Mesendoderm (in vitro differentiated cells): ENCODE measurements around the gene L2HGDH.

Source experiments
- DNase-seq: peaks from one replicate; pipeline ENCODE4 v3.0.0; 2013
- H2AK5ac ChIP-seq: 2 replicates; pipeline ENCODE4 v1.6.1; 2013; ENCODE audit warnings: low read length, inconsistent platforms
- H2BK120ac ChIP-seq: 2 replicates; pipeline ENCODE4 v1.6.1; 2013; ENCODE audit warnings: low read depth, mild to moderate bottlenecking, low read length, moderate library complexity, mixed read lengths
- H2BK15ac ChIP-seq: replicated peaks from 2 replicates; pipeline ENCODE4 v1.6.1; 2013; ENCODE audit warnings: low read depth, mild to moderate bottlenecking, moderate library complexity
- H2BK5ac ChIP-seq: 2 replicates; pipeline ENCODE4 v1.6.1; 2013; ENCODE audit warnings: low read length, inconsistent platforms
- H3K18ac ChIP-seq: 2 replicates; pipeline ENCODE4 v1.6.1; 2013; ENCODE audit warnings: mild to moderate bottlenecking, low read length, mixed read lengths
- H3K23ac ChIP-seq: one replicate; pipeline ENCODE4 v1.6.1; 2013; ENCODE audit warnings: low read length
- H3K27ac ChIP-seq: 2 replicates; pipeline ENCODE4 v1.5.1; 2013; ENCODE audit warnings: low read depth, mild to moderate bottlenecking, inconsistent platforms, low read length, moderate library complexity
- H3K27me3 ChIP-seq: 2 replicates; pipeline ENCODE4 v1.6.1; 2013; ENCODE audit warnings: low read length, control low read depth, mild to moderate bottlenecking, inconsistent platforms; ENCODE audit not compliant: insufficient read depth, poor library complexity
- H3K36me3 ChIP-seq: 2 replicates; pipeline ENCODE4 v1.6.1; 2013; ENCODE audit warnings: low read length, inconsistent platforms; ENCODE audit not compliant: control insufficient read depth, insufficient read depth
- H3K4ac ChIP-seq: one replicate; pipeline ENCODE4 v1.6.1; 2013; ENCODE audit warnings: low read depth, mild to moderate bottlenecking, low read length, moderate library complexity
- H3K4me1 ChIP-seq: 2 replicates; pipeline ENCODE4 v1.6.1; 2013; ENCODE audit warnings: low read depth, low read length, inconsistent platforms; ENCODE audit not compliant: control insufficient read depth
- H3K4me2 ChIP-seq: 2 replicates; pipeline ENCODE4 v1.6.1; 2013; ENCODE audit warnings: low read length
- H3K4me3 ChIP-seq: 2 replicates; pipeline ENCODE4 v1.5.1; 2013; ENCODE audit warnings: mild to moderate bottlenecking, low read length
- H3K56ac ChIP-seq: one replicate; pipeline ENCODE4 v1.6.1; 2013; ENCODE audit warnings: low read length
- H3K79me1 ChIP-seq: 2 replicates; pipeline ENCODE4 v1.6.1; 2013; ENCODE audit warnings: low read length, inconsistent platforms
- H3K79me2 ChIP-seq: 2 replicates; pipeline ENCODE4 v1.6.1; 2013; ENCODE audit warnings: mild to moderate bottlenecking, low read length; ENCODE audit not compliant: control insufficient read depth, insufficient read depth
- H3K9ac ChIP-seq: 2 replicates; pipeline ENCODE4 v1.6.1; 2013; ENCODE audit warnings: low read length, inconsistent platforms
- H4K5ac ChIP-seq: one replicate; pipeline ENCODE4 v1.6.1; 2013; ENCODE audit warnings: low read length
- H4K8ac ChIP-seq: one replicate; pipeline ENCODE4 v1.6.1; 2013; ENCODE audit warnings: low read depth, mild to moderate bottlenecking, control low read depth, low read length, moderate library complexity
- WGBS: extraction: QIAGEN DNeasy Blood & Tissue Kit; methylation state at CpG from one replicate; pipeline ENCODE4 v1.1.7; 2013; ENCODE audit warnings: low lambda C conversion rate, missing lambda C conversion rate; ENCODE audit not compliant: insufficient coverage; ENCODE audit errors: extremely low coverage; 5-methylcytosine and 5-hydroxymethylcytosine counted together

The L2HGDH gene

DNA sequence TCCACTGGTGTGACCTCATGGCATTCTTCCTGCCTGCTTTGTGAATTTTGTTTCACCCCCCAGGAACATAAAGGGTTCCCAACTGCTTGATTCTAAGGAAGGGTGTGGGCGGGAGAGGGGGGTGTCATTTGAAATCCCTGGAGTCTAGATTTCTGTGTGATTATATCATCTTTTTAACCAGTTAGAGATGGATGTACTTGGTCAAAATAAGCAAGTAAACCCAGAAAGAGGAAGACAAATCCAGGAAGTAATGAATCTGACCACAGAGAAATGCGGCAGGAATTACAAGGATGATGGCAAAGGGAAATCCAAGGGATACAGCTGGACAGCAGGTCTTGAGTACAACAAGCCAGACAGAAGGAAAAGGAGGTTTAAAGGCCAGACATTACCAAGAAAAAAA, 38.9 kb upstream of the L2HGDH start:
- Histone ChIP-seq H2AK5ac (no peak overlapping the region), H2BK120ac (no peak overlapping the region), H4K5ac (no peak overlapping the region), H3K4me3 (no peak overlapping the region), H3K36me3 (no peaks in the 10 kb centered on the region), H3K4me2 (no peak overlapping the region), H2BK5ac (no peak overlapping the region), H3K56ac (no peak overlapping the region), H3K4me1 (no peaks in the 10 kb centered on the region), H4K8ac (no peak overlapping the region), H3K23ac (no peak overlapping the region), H3K4ac (no peak overlapping the region), H3K9ac (no peak overlapping the region), H3K27ac (no peak overlapping the region), H3K79me2 (no peaks in the 10 kb centered on the region), H3K79me1 (no peaks in the 10 kb centered on the region), H3K27me3 (no peaks in the 10 kb centered on the region), H3K18ac (no peak overlapping the region), H2BK15ac (no peak overlapping the region)
- no CpG with 5 or more reads among the region's 2 CpGs for WGBS
- DNase-seq: no peak

- Histone ChIP-seq H4K5ac (no peak overlapping the region), H3K79me2 (no peaks in the 10 kb centered on the region), H2AK5ac (no peak overlapping the region), H3K4me2 (no peak overlapping the region), H3K36me3 (no peaks in the 10 kb centered on the region), H3K79me1 (no peaks in the 10 kb centered on the region), H2BK5ac (no peak overlapping the region), H3K4ac (no peak overlapping the region), H3K4me3 (no peak overlapping the region), H3K18ac (no peak overlapping the region), H4K8ac (no peak overlapping the region), H3K56ac (no peak overlapping the region), H3K23ac (no peak overlapping the region), H3K27me3 (no peaks in the 10 kb centered on the region), H3K9ac (no peak overlapping the region), H3K27ac (no peak overlapping the region), H2BK15ac (no peak overlapping the region), H3K4me1 (no peaks in the 10 kb centered on the region), H2BK120ac (no peak overlapping the region)
- DNase-seq: no peak
These were observed 36.9 kb upstream of the L2HGDH start for GRCh38 chr14:50348933-50349332.

DNA sequence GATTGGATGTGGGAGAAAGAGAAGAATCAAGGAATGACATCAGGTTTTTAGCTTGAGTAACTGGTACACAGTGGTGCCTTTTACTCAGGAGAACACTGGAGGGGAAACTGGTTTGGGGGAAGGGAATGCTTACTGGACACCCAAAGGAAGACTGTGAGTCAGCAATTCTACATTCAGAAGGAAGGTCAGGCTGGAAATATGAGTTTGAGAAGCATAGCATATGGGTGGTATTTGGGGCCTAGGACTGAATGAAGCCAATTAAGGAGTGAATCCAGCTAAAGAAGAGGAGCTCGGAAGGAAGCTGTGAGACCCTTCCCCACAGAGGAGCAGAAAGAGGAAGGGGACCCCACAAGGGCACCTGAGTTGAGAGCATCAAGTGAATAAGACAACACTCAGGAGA, 35.5 kb upstream of the L2HGDH start:
- no peaks in the 10 kb centered on the region for H3K36me3 ChIP-seq
- no peak overlapping the region for H3K4me2 ChIP-seq
- H3K9ac ChIP-seq: no peak overlapping the region
- no peak overlapping the region for H4K5ac ChIP-seq
- H3K79me2 ChIP-seq: no peaks in the 10 kb centered on the region
- no peak overlapping the region for H3K18ac ChIP-seq
- H2BK5ac ChIP-seq: no peak overlapping the region
- WGBS: no CpG with 5 or more reads among the region's 1 CpG
- H3K27ac ChIP-seq: no peak overlapping the region
- no peak overlapping the region for H4K8ac ChIP-seq
- H3K27me3 ChIP-seq: no peaks in the 10 kb centered on the region
- H2BK15ac ChIP-seq: no peak overlapping the region
- no peak overlapping the region for H3K23ac ChIP-seq
- H3K4me3 ChIP-seq: no peak overlapping the region
- H2BK120ac ChIP-seq: no peak overlapping the region
- H3K79me1 ChIP-seq: no peaks in the 10 kb centered on the region
- DNase-seq: no peak
- H3K4ac ChIP-seq: no peak overlapping the region
- H2AK5ac ChIP-seq: no peak overlapping the region
- no peak overlapping the region for H3K56ac ChIP-seq
- no peaks in the 10 kb centered on the region for H3K4me1 ChIP-seq

- Histone ChIP-seq H3K36me3 (no peaks in the 10 kb centered on the region), H3K4me1 (no peaks in the 10 kb centered on the region), H4K8ac (no peak overlapping the region), H2BK120ac (no peak overlapping the region), H3K4me3 (no peak overlapping the region), H2BK15ac (no peak overlapping the region), H3K4ac (no peak overlapping the region), H3K18ac (no peak overlapping the region), H4K5ac (no peak overlapping the region), H3K4me2 (no peak overlapping the region), H2BK5ac (no peak overlapping the region), H3K9ac (no peak overlapping the region), H3K79me2 (no peaks in the 10 kb centered on the region), H3K23ac (no peak overlapping the region), H3K27ac (no peak overlapping the region), H3K79me1 (no peaks in the 10 kb centered on the region), H3K56ac (no peak overlapping the region), H2AK5ac (no peak overlapping the region), H3K27me3 (no peaks in the 10 kb centered on the region)
- WGBS: no CpG with 5 or more reads among the region's 6 CpGs
- DNase-seq: no peak
These were observed 33.9 kb upstream of the L2HGDH start for GRCh38 chr14:50345846-50346422.

DNA sequence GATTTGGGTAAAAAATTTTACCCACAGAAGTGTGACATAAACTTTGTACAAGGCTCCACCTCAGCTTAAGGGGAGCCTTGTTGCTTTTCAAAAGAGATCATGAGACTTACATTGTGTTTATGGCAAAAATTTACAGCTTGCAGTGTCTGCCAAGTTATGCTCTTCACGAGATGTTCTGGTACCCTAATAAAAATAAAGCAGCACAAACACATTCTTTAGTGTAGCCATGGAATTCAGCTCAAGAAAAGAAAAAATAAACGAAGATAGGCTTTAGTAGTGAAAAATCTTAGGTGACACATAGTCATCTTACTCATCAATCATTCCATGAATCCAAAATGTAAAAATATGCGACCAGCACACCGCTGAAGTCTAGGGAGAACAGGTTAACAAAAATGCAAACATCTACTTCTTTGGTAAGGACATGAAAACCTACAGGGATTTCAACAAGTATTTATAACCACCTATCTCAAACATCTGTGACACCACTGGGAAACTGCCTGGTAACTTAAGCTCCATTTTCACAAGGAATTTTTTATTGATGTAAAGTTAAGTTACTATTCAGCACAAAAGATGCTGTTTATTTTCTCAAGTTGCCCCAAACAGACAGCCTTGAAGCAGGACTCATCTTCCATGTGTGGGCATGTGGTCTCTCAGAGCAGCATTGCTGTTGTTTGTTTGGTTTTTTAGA, 33.0 kb upstream of the L2HGDH start:
- no peak for DNase-seq
- H2BK5ac ChIP-seq: no peak overlapping the region
- H2BK15ac ChIP-seq: no peak overlapping the region
- H3K18ac ChIP-seq: no peak overlapping the region
- H2AK5ac ChIP-seq: no peak overlapping the region
- H3K4ac ChIP-seq: no peak overlapping the region
- no peak overlapping the region for H4K5ac ChIP-seq
- no peaks in the 10 kb centered on the region for H3K79me1 ChIP-seq
- no peak overlapping the region for H2BK120ac ChIP-seq
- no CpG with 5 or more reads among the region's 4 CpGs for WGBS
- no peak overlapping the region for H3K23ac ChIP-seq
- no peak overlapping the region for H3K27ac ChIP-seq
- no peaks in the 10 kb centered on the region for H3K36me3 ChIP-seq
- H3K4me2 ChIP-seq: no peak overlapping the region
- no peak overlapping the region for H3K9ac ChIP-seq
- H3K27me3 ChIP-seq: no peaks in the 10 kb centered on the region
- no peak overlapping the region for H4K8ac ChIP-seq
- H3K4me1 ChIP-seq: no peaks in the 10 kb centered on the region
- no peak overlapping the region for H3K4me3 ChIP-seq
- no peak overlapping the region for H3K56ac ChIP-seq
- H3K79me2 ChIP-seq: no peaks in the 10 kb centered on the region
